ENCODE data around the gene ICE2. TPM values are rescaled to one million over a fixed set of nuclear protein-coding genes. Genes with fewer than 3 reads are reported as not detected.

The ICE2 gene
- total RNA-seq, 4 donors from 2014 or later = 22.2 to 36.4 (median 26.2) TPM

GRCh38 chr15:60520825-60521368 lies 42.0 kb upstream of the ICE2 start:
- ATAC-seq (ENCODE audit: low FRiP score) (peak; percentile 72), DNase-seq (ENCODE audit: low spot score) (peak; percentile 70)
- TF ChIP-seq CTCF (IDR thresholded peaks at IDR 0.05) = peak in 1 of 3 donors; percentile 68

- TF ChIP-seq CTCF (IDR thresholded peaks at IDR 0.05) = no peak
- ATAC-seq (ENCODE audit: low FRiP score) = peak; percentile 40
- DNase-seq (ENCODE audit: low spot score) = no peak
Measured at GRCh38 chr15:60520013-60520824, 41.3 kb upstream of the ICE2 start.

- ATAC-seq (ENCODE audit: low FRiP score) = no peak
- DNase-seq (ENCODE audit: low spot score) = no peak
- no peak for TF ChIP-seq CTCF (IDR thresholded peaks at IDR 0.05)
Measured at GRCh38 chr15:60519218-60519617, 40.3 kb upstream of the ICE2 start.

GRCh38 chr15:60518511-60518910 lies 39.6 kb upstream of the ICE2 start:
- no peak for DNase-seq (ENCODE audit: low spot score)
- no peak for TF ChIP-seq CTCF (IDR thresholded peaks at IDR 0.05)
- no peak for ATAC-seq (ENCODE audit: low FRiP score)

- ATAC-seq (ENCODE audit: low FRiP score) (no peak), DNase-seq (ENCODE audit: low spot score) (no peak)
- no peak for TF ChIP-seq CTCF (IDR thresholded peaks at IDR 0.05)
Measured at GRCh38 chr15:60514261-60514881, 35.4 kb upstream of the ICE2 start.

GRCh38 chr15:60513676-60514075 lies 34.7 kb upstream of the ICE2 start:
- no peak for TF ChIP-seq CTCF (IDR thresholded peaks at IDR 0.05)
- ATAC-seq (ENCODE audit: low FRiP score) (no peak), DNase-seq (ENCODE audit: low spot score) (no peak)
